ENCODE data around the gene FIGNL2.

- TF ChIP-seq CTCF (IDR thresholded peaks at IDR 0.05) (no peak), POLR2AphosphoS5 (IDR thresholded peaks at IDR 0.05) (no peak)
Measured at GRCh38 chr12:51863933-51864832, 15.7 kb upstream of the FIGNL2 start.

All from upper lobe of left lung (tissue), 4 donors.